NCI-H2227 treated with DMSO at 0.1 percent for 48 hours (cell line): ENCODE measurements around the gene CENPA.
"Not testable (repeated sequence)": the region's sequence is repeated elsewhere in the genome, so short reads cannot be mapped to it uniquely, and the experiment has no call there.

ENCODE experiments used
- DNase-seq: peaks from one replicate; lab custom pipeline; 2025; lab: John Stamatoyannopoulos, UW

CENPA gene

DNA sequence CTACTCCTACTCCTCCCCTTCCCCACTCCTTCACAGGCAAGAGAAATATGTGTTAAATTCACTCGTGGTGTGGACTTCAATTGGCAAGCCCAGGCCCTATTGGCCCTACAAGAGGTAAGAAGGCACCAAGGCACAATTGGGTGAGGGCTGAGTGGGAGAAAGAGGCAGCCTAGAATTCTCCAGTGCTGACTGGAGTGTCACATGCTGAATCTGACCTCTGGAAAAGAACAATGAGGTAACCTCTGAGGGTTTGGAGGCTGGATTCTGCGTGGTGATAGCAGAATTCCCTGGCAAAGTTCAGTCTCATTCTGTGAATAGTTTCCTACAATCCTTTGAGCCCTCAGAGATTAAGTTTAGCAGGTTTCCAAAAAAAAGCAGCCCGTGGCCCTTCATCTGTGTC is 6.9 kb downstream of the CENPA start:
- no peak for DNase-seq

DNA sequence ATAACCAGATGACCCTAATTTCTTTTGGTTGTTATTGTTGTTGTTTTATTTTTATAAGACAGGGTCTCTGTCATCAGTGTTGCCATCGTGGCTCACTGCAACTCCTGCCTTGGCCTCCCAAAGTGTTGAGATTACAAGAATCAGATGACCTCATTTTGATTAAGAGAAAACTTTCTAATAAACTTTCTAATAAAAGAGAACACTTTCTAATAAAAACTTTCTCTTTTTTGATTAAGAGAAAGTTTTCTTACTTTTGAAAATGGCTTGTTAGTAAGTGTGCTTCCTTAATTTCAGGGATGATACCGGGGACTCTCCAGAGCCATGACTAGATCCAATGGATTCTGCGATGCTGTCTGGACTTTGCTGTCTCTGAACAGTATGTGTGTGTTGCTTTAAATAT is 7.7 kb downstream of the CENPA start:
- no peak for DNase-seq

DNA sequence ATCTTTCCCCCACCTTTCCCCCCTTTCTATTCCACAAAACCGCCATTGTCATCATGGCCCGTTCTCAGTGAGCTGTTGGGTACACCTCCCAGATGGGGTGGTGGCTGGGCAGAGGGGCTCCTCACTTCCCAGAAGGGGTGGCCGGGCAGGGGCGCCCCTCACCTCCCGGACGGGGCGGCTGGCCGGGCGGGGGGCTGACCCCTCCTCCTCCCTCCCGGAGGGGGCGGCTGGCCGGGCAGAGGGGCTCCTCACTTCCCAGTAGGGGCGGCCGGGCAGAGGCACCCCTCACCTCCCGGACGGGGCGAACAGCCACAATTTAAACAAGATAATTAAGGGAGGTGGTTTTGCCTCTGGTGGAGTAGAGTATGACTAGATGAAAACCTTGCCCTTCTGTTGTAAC is 9.3 kb downstream of the CENPA start:
- DNase-seq: not testable (repeated sequence)

DNA sequence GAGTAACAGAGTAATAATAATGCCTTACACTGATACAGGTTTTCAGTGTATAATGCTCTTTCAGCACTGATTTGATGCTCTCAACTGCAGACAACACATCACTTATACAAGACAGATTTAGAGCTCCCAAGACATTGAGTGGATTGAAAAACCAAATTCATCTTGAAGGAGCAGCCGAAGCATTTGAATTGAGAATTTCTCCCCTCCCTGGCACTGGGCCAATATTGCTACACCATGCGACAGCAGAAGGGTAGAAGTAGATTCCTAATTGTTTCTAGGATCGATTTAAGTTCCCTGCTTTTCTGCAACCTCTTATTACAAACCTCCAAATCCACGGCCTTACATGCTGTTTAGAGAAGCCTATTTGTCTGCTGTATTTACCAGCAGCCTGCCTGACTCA is 15.5 kb downstream of the CENPA start:
- DNase-seq: peak; percentile 74

DNA sequence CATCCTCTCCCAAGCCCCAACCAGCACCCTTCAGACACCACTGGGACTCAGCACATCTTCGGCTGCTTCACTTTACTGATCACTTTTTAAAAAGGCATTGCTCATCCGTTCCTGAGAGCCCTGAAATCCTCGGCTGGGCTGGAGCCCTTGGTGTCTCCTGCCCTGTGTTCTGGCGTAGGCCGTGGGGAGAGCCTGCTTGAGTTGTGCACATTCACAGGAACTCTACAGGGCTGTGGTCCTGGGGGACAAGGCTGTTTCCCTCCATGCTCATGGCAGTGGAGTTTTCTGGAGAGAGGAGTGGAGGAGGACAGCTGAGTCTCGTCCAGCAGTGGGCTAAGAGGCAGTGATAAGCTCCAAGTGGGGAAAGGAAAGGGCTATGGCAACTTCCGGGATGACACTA is 15.9 kb downstream of the CENPA start:
- no peak for DNase-seq

DNA sequence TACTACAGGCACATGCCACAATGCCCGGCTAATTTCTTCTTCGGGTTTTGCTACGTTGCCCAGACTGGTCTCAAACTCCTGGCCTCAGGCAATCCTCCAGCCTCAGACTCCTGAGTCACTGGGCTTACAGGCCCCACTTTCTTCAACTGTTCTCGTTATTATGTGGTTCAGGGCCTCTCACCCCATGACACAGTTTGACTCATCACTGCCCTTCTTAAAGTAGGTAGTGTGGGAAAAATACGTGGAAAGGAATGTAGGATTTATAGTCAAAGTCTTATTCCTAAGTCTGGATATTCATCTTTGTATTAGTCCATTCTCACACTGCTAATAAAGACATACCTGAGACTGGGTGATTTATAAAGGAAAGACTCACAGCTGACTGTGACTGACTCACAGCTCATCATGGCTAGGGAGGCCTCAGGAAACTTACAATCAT is 19.4 kb downstream of the CENPA start:
- no peak for DNase-seq

DNA sequence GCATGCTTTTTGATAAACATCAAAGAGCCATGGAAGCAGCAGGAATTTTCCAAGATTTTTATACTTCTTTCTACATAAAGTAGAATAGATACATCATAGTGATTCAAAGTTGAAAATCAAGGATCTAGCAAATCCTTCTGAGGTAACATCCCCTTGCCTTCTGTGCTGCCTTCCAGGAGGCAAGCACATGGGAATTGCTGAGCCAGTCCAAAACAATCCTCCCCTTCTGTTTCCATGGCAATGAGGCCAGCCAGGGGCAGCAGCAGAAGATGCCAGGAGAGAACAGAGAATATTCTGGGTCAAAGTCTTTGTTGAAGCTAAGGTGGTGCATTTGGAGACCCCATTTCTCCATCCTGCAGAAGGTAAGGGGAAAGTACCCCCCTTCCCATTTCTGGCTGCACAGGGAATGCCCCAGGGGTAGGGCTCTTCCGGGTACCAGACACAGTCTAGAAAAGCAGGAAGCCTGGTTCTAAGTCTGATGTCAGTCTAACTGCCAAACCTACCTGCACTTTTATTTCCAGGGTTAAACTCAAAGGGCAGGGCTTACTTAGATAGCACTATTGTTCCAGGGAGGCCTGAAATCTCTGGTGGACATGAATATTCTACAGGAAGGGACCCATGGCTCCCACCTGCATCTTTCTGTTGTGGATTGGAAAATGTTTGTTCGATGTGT is 22.1 kb downstream of the CENPA start:
- peak; percentile 60 for DNase-seq

DNA sequence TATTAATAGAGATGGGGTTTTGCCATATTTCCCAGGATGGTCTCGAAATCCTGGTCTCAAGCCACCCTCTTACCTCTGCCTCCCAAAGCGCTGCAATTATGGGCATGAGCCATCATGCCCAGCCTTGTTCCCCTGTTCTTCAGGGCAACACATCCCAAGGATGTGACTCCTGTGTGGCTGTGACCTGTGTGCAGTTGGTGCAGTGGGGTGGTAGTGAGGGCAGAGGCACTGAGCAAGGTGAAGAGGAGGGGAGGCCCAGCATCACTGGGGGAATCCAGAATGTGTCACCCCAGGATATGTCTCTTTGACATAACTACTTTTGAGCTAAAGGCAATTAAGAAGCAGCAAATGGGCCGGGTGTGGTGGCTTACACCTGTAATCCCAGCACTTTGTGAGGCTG is 23.4 kb downstream of the CENPA start:
- DNase-seq: no peak

DNA sequence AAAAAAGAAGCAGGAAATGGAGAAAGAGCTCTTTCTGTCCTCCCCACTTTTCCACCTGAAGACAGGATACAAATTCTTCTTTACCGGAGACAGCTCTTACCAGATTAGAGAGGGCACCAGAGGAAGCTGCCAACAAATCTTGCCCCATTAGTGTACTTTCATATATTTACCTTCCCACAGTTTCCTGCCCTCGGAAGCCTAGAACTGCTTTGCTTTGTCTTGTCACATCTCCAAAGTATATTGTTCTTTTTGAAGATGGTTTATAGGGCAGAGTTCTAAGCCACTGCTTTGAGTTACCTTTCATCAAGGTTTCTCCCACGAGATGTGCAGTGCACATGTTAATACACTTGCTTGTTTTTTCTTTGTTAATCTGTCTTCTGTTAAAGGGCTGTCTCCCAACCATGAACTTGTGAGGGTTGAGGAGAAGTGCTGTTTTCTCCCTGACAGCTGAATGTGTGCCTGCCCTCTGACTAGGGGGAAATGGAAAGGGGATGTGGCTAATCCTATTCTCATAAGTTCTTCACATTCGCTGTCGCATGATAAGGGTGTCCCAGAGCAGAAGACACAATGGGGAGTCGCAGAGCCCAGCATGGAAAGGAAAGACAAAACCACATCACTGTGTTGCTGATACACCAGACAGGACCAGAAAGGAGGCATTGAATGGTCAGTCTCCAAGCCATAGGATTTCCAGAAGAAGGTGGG is 24.2 kb downstream of the CENPA start:
- no peak for DNase-seq

DNA sequence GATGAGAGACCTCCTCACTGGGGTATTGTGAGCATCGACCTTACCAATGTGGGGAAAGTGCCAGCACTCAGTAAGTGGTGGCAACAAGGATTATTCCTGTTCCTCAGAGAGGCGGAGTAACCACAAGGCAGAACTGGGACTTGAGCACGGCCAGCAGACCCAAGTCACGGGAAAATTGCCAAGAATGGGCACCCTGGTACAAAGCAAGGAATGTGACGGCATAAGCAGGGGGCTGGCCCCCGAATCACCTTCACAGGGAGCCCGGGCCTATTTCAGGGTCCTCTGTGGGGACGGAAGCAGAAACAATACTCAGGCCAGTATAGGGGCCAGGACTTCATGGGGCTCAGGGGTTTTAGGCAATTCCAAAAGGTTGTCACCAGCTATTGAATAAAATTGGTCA is 25.4 kb downstream of the CENPA start:
- no peak for DNase-seq

DNA sequence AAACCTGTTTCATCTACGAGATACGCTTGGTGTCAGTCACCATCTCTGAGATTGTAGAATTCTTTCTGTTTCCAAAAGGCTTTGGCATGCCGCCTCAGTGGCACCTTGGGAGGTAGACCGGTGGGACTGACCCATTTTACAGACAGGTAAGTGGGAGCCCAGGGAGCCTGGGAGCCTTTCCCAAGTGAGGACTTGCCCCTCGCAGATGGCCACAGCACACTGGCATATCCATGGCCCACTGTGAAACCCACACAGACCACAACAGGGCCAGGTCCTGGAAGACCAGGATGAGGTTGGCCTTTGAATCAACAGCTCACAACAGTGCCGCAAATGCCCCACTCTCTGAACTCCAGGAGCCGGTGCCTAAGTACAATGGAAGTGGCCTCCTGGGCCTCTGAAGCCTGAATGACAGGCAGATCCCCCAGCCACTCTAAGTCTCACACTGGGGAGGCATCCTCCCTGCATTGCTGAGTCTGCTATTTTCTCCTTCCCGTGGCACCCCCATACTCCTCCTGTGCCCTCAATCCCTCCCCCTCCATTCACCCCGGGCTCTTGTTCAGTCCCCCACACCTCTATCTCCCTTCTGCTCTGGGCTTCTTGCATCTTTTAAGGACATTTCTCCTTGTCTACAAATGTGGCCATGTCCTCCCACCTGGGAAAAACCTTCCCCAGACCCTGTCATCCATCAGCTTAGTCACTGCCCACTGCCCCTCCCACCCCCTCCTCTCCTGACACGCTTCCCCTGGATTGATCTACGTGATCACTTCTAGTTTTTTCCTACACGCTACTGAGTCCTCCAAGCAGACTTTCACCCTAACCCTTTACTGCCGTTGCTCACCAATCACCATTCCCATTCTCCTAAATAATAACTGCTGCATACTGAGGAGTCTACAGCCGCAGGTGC is 26.2 kb downstream of the CENPA start:
- DNase-seq: no peak

DNA sequence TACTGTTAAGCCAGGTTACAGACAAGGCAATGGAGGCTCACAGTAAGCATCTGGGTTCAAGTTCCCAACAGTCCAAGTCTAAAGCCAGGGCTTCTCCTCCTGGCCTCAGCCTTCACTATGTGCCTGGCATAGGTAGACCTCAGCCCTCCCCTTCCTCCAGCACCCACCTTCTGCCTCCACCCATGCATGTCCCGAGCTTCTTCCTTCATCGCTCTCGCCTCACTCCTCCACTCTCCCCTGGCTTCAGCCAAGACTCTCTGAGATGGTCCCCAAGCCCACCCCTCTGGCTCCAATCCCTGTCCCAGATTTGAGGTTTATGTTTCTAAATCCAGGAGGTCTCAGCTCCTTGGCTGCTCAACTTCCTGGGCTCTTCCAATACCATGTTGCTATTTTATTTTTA is 26.9 kb downstream of the CENPA start:
- DNase-seq: no peak

DNA sequence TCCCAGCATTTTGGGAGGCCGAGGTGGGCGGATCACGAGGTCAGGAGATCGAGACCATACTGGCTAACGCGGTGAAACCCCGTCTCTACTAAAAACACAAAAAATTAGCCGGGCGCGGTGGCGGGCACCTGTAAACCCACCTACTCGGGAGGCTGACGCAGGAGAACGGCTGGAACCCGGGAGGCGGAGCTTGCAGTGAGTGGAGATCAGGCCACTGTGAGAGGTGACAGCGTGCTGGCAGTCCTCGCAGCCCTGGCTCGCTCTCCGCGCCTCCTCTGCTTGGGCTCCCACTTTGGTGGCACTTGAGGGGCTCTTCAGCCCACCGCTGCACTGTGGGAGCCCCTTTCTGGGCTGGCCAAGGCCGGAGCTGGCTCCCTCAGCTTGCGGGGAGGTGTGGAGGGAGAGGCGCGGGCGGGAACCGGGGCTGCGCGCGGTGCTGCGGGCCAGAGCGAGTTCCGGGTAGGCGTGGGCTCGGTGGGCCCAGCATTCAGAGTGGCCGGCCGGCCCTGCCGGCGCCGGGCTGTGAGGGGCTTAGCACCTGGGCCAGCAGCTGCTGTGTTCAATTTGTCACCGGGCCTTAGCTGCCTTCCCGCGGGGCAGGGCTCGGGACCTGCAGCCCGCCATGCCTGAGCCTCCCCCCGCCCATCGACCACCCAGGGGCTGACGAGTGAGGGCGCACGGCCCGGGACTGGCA is 28.4 kb downstream of the CENPA start:
- not testable (repeated sequence) for DNase-seq

DNA sequence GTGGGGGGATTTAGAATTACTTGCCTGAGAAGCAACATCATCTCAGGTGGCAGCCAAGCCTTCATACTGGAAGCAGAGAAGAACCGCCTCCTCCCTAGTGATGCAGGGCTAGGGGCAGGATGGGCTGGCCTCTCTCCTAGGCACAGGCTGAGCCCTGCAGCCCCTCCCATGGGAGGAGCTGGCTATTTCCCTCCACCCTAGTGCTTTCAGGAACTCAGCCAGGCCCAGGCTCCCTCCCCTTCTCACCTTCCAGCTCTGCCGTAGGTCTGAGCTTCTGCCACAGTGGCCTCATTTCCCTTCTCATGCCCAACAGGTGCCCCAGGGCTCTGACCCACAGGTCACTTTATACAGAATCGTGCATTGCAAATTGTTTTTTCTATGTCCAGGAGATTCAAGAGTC is 31.0 kb downstream of the CENPA start:
- DNase-seq: no peak

DNA sequence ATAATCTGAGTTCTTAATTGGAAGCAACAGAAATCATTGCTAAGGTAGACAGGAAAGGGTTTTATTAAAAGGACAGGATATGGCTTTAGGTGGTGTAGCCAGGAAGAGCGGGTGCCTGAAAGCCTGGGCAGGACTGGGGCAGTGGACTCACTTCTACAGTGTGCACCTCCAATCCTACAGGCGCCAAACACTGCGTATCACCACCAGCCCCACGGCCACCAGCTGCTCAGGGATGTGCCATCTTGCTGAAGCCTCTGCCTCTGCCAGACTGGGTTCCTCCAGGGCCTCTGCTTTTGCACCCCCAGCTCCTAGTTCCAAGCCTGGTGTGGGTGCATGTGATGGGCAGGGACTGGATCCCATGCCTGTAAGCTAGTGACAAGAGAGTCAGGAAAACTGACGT is 32.4 kb downstream of the CENPA start:
- DNase-seq: no peak

DNA sequence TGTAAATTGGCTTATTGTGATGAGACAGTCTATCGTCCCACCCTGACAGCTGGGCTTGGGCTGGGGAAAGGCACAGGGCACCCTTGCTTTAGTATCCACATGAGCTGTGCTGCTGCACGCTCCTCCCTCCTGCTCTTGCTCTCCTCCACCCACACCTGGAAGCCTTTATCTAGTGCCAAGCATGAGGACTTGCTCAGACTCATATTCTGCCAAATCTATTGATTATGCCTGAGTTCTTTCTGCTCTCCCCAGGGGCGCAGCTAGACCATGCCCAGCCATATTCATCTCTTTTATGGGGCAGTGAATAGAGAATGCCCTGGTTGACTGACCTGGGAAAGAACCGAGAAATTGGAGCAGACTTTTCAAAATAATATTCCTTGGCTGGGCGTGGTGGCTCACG is 33.1 kb downstream of the CENPA start:
- no peak for DNase-seq

DNA sequence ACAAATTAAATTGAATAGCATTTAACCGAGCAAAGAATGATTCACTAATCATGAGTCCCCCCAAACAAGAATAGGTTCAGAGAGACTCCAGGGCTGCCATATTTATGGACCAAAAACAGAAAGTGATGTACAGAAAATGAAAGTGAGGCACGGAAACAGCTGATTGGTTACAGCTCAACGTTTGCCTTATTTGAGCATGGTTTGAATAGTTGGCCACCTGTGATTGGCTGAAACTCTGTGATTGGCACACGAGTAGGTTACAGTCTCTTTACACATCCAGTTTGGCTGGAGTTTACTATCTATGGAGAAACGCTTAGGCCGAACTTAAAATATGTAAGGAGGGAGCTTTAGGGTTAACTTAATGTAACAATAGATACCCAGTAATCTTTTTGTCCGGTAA is 35.1 kb downstream of the CENPA start:
- DNase-seq: no peak

DNA sequence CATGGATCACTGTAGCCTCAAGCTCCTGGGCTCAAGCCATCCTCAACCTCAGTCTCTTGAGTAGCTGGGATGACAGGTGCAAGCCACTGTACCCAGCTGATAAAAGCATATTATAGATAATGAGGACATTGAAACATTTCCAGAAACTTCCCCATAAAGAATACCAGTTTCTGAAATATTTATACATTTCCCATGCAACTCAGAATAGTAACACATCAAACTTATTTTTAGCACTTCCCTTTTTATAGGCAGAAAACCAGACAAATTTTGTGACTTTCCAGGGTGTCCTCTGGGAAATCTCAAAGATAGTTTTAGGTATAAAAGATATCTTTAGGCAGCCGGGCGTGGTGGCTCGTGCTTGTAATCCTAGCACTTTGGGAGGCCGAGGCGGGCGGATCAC is 37.0 kb downstream of the CENPA start:
- DNase-seq: no peak

DNA sequence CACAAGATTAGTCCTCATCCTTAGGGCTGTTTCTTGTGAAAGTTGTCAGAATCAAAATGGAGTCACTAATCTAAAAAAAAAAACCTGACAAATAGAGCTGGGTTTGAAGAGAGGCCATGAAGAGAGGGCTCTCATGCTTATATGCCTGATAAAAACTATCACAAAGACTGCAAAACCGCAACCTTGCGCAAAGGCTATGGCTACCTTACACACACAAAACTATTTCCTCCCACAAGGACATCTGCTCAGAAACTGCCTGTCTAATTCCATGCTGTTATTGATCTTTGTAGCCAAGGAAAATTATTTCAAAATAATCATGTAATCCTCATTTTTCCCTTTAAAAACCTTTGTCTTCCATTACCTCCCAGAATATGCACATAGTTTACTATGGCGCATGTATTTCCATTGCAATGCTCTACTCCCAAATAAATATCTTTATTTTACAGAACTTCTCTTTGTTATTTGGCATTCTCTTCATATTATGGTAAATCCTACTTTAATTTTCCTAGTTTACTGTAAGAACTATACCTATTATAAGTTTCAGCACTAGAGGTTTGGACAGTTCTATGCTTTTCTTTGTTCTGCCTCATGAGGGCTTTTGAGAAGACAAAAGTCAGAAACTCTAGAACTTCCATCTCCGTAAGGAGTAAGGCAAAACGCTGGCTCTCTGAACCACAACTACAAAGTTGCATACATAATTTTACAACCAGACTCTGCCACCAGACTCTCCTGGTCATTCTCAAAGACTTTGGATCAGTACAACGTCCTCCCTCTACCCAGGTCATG is 52.5 kb downstream of the CENPA start:
- no peak for DNase-seq

DNA sequence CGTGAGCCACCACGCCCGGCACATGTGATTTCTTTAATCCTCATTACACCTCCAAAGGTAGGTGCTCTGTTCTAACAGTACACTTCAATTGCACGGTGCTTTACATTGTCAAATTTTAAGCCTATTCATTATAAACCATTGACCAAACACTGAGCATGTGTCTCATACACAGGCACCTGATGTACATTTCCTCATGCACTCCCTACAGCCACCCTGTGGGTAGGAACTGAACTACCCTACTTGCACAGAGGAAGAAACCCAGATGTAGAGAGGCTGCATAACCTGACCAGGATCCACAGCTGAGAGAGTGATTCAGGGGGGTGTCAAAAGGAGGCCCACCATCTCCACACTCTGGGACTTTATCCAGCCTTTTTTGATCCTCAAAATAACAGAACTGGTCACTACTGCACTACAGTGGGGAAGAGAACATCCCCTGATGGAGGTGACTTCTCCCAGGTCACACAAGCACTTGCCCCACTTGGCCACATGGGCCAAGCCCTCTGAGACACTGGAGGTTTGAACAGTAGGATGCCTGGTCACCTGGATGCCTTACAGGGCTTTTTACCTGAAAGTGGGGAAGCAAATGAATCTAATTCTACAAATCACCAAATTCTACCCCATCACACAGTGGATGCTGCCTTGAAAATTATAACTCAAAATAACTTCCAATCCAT is 55.2 kb downstream of the CENPA start:
- no peak for DNase-seq

DNA sequence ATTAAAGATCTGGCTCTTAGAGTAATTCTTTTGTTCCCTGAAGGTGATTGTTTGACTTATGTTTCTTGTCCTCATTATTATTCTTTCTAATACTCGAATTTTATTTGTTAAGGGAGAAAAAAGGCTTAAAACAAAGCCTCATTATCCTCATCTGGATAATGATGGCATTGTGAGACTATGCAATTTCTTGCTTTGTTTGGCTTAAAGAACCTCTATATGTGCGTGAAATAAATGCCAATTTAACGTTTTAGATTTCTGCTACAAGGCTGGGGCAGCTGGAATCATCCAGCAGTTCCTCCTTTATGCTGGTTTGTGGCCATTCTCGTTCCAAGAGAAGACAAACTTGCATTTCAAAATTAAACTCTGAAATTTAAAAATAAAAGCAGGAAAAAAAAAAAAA is 57.2 kb downstream of the CENPA start:
- DNase-seq: no peak
